ENCODE data around the gene PKNOX2. TPM values are rescaled to one million over a fixed set of nuclear protein-coding genes. Genes with fewer than 3 reads are reported as not detected.

PKNOX2 gene
- total and polyA plus RNA-seq, 7 donors, result 0.23 to 4.7 (median 1.4) TPM

DNA sequence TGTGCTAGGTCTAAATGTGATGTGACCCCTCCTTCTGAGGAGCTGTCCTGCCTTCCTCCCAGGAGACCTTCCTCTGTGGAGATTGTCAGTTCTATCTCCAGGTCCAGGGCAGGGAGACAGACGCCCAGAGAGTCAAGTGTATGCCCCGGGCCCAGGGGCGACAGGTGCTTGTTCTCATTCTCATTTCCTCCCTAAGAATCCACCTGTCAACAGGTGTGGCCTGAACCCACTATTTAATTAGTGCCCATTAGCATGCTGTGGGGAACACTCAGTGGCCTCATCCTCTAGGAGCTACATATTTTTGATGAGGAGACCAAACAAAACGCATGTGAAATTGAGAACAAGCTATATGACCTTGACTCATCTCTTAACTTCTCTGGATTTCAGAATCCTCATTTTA is 9.5 kb downstream of the PKNOX2 start:
- TF ChIP-seq POLR2A (IDR thresholded peaks at IDR 0.05) (no peak), EP300 (IDR thresholded peaks at IDR 0.05) (no peak), POLR2AphosphoS5 (IDR thresholded peaks at IDR 0.05) (no peak)
- TF ChIP-seq, protein P1, sequence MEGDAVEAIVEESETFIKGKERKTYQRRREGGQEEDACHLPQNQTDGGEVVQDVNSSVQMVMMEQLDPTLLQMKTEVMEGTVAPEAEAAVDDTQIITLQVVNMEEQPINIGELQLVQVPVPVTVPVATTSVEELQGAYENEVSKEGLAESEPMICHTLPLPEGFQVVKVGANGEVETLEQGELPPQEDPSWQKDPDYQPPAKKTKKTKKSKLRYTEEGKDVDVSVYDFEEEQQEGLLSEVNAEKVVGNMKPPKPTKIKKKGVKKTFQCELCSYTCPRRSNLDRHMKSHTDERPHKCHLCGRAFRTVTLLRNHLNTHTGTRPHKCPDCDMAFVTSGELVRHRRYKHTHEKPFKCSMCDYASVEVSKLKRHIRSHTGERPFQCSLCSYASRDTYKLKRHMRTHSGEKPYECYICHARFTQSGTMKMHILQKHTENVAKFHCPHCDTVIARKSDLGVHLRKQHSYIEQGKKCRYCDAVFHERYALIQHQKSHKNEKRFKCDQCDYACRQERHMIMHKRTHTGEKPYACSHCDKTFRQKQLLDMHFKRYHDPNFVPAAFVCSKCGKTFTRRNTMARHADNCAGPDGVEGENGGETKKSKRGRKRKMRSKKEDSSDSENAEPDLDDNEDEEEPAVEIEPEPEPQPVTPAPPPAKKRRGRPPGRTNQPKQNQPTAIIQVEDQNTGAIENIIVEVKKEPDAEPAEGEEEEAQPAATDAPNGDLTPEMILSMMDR (IDR thresholded peaks at IDR 0.05), result no peak
- no peak overlapping the region for H3K4me3 ChIP-seq
- DNase-seq, result no peak
- H3K36me3 ChIP-seq, result no peaks in the 10 kb centered on the region
- peaks cover 0 to 19% (median 5%) of the 10 kb centered on the region in 4 donors for H3K4me1 ChIP-seq
- H3K27me3 ChIP-seq, result no peaks in the 10 kb centered on the region
- intact Hi-C loops (cut with DNase I), result no loop called here
- H3K27ac ChIP-seq, result no peak overlapping the region
- 65 to 77% methylated on average over 4 of the region's 4 CpGs for WGBS, 2 donors
- no peaks in the 10 kb centered on the region for H3K9me3 ChIP-seq

DNA sequence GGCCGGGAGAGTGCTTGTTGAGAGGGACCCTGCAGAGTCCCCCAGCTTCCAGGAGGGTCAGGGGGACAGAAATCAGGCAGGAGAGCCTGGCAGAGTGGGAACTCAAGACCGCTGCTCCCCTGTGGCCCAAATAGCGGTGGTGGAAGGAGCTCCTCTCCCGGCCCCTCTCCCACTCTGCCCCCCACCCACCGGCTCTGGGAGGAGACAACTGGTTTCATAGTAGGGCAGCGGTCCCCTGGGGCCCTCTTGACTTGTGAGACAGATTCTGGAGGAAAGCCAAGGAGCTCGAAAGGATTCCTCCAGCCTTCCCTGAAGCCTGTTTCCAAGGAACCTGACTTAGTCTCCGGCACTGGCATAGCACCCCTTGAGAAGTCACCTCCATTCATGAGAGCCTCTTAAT is 10.1 kb downstream of the PKNOX2 start:
- 75 to 83% methylated on average over 8 of the region's 8 CpGs for WGBS, 2 donors

DNA sequence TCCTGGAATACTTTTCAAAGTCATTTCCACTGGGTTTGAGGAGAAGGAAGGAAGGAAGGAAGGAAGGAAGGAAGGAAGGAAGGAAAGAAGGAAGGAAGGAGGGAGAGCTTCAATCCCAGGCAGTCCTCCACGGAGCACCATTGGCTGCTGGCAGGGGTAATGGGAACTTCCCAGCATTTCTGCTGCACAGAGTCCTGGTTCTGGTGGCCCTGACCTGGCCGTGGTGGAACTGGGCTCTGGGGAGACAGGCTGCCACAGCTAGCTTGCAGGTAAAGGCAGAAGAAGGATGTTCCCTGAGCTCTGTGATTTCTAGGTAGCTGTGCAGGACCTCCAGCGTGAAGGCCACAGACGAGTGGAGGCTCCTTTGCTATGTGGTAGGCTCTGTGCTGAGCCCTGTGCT is 10.6 kb downstream of the PKNOX2 start:
- Histone ChIP-seq H3K9me3 (no peaks in the 10 kb centered on the region), H3K36me3 (no peaks in the 10 kb centered on the region), H3K27ac (no peak overlapping the region), H3K4me3 (no peak overlapping the region), H3K4me1 (peaks cover 0 to 8% (median 0%) of the 10 kb centered on the region in 4 donors), H3K27me3 (no peaks in the 10 kb centered on the region)
- intact Hi-C loops (cut with DNase I), result no loop called here
- TF ChIP-seq POLR2A (IDR thresholded peaks at IDR 0.05) (no peak), POLR2AphosphoS5 (IDR thresholded peaks at IDR 0.05) (no peak), EP300 (IDR thresholded peaks at IDR 0.05) (no peak)
- TF ChIP-seq, protein P1 (IDR thresholded peaks at IDR 0.05), result no peak
- 81 to 84% methylated on average over 4 of the region's 4 CpGs for whole genome bisulfite sequencing, 2 donors
- DNase-seq, result no peak

More for the DNA sequence above, 10.1 kb downstream of the PKNOX2 start:
- peak; percentile 52 for DNase-seq
- H3K4me3 ChIP-seq, result no peak overlapping the region
- H3K9me3 ChIP-seq, result no peaks in the 10 kb centered on the region
- no peaks in the 10 kb centered on the region for H3K27me3 ChIP-seq
- no peak overlapping the region for H3K27ac ChIP-seq
- peaks cover 0 to 12% (median 2%) of the 10 kb centered on the region in 4 donors for H3K4me1 ChIP-seq
- intact Hi-C loops (cut with DNase I), result no loop called here
- TF ChIP-seq POLR2AphosphoS5 (IDR thresholded peaks at IDR 0.05) (no peak), POLR2A (IDR thresholded peaks at IDR 0.05) (no peak), EP300 (IDR thresholded peaks at IDR 0.05) (no peak)
- TF ChIP-seq, protein P1 (IDR thresholded peaks at IDR 0.05), result no peak
- H3K36me3 ChIP-seq, result no peaks in the 10 kb centered on the region

DNA sequence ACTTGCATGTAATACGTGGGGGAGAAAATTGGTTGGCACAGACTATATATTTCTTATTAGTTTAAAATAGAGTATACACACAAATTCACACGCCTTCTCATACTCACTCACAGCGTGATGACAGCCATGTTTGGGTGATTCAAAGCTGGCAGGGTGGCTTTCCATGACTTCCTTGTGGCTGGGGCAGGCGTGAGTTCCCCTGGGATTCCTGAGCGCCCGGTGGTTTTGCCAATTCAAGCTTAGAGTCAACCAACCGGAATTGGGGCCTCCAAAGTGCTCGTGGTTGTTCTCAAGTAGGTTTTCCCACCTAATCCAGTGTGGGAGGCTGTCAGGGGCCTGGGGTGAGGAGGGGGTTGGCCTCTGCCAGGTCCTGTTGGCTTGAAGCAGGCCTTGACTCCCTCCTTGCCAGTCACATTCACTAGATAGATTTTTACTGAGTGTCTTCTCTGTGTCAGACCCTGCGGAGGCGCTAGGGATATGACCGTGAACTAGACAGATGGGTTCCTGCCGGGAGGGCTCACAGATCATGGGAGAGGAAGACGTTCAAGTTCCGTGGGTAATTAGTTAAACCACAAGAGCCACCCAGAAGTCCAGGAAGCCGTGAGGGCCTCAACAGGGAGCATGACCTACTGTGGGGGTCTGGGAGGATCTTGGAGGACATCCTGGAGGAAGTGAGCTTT is 11.5 kb downstream of the PKNOX2 start:
- no peaks in the 10 kb centered on the region for H3K27me3 ChIP-seq
- DNase-seq, result no peak
- intact Hi-C loops (cut with DNase I), result no loop called here
- no peak overlapping the region for H3K27ac ChIP-seq
- TF ChIP-seq, protein P1 (IDR thresholded peaks at IDR 0.05), result no peak
- TF ChIP-seq EP300 (IDR thresholded peaks at IDR 0.05), result no peak
- TF ChIP-seq POLR2AphosphoS5 (IDR thresholded peaks at IDR 0.05), result no peak
- TF ChIP-seq POLR2A (IDR thresholded peaks at IDR 0.05), result no peak
- peaks cover 0 to 6% (median 0%) of the 10 kb centered on the region in 4 donors for H3K4me1 ChIP-seq
- H3K36me3 ChIP-seq, result no peaks in the 10 kb centered on the region
- no peak overlapping the region for H3K4me3 ChIP-seq
- WGBS, 2 donors, result 62 to 71% methylated on average over 15 of the region's 15 CpGs
- H3K9me3 ChIP-seq, result no peaks in the 10 kb centered on the region

DNA sequence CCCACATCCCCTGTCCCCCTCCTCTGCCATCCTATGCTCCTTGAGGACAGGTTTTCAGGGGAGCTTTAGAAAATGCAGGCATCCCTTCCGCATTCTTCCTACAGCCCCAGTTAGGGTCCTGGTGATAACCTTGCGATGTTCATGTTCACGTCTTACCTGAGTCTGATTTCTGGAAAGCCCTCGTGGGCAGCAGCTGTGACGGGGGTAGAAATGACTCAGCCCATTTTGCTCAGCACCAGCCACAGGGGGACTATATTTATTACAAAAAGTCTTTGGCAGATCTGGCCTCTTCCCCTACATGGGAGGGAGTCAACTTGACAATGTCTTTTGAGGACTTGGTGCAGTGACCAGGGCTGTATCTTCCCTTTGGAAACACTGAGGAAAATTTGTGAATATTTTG is 12.3 kb downstream of the PKNOX2 start:
- TF ChIP-seq, protein P1 (IDR thresholded peaks at IDR 0.05), result no peak
- TF ChIP-seq POLR2A (IDR thresholded peaks at IDR 0.05) (no peak), POLR2AphosphoS5 (IDR thresholded peaks at IDR 0.05) (no peak), EP300 (IDR thresholded peaks at IDR 0.05) (no peak)
- H3K4me3 ChIP-seq, result no peak overlapping the region
- no peaks in the 10 kb centered on the region for H3K4me1 ChIP-seq
- intact Hi-C loops (cut with DNase I), result no loop called here
- no peak overlapping the region for H3K27ac ChIP-seq
- no peaks in the 10 kb centered on the region for H3K9me3 ChIP-seq
- H3K27me3 ChIP-seq, result no peaks in the 10 kb centered on the region
- H3K36me3 ChIP-seq, result no peaks in the 10 kb centered on the region
- 64 to 72% methylated on average over 5 of the region's 5 CpGs for WGBS, 2 donors
- no peak for DNase-seq

All from sigmoid colon (tissue), 7 donors.